Neural progenitor cell (in vitro differentiated cells): ENCODE measurements around the gene SCAMP4. TPM values are rescaled to one million over a fixed set of nuclear protein-coding genes. Genes with fewer than 3 reads are reported as not detected.

Experiments used
- DNase-seq: peaks from one replicate; pipeline ENCODE4 v3.0.0-alpha.2; 2016; ENCODE audit warnings: low spot score
- H2AFZ ChIP-seq: fragments of 200-600 bp; sonication (generic); replicated peaks from 2 replicates; pipeline ENCODE4 v1.6.1; 2016; ENCODE audit warnings: antibody characterized with exemption
- H3F3A ChIP-seq: fragments of 200-600 bp; sonication (generic); 2 replicates; pipeline ENCODE4 v1.6.1; 2016; ENCODE audit warnings: antibody characterized with exemption, low read depth
- H3K27ac ChIP-seq: fragments of 200-600 bp; sonication (generic); 2 replicates; pipeline ENCODE4 v1.5.1; 2016; ENCODE audit warnings: mild to moderate bottlenecking
- H3K27me3 ChIP-seq: fragments of 200-600 bp; sonication (generic); 2 replicates; pipeline ENCODE4 v1.6.1; 2016; ENCODE audit warnings: mild to moderate bottlenecking, moderate library complexity
- H3K36me3 ChIP-seq: fragments of 200-600 bp; sonication (generic); 2 replicates; pipeline ENCODE4 v1.5.1; 2016
- H3K4me1 ChIP-seq: fragments of 200-600 bp; sonication (generic); 2 replicates; pipeline ENCODE4 v1.6.1; 2016; ENCODE audit warnings: mixed run types
- H3K4me2 ChIP-seq: fragments of 200-600 bp; sonication (generic); 2 replicates; pipeline ENCODE4 v1.6.1; 2016
- H3K4me3 ChIP-seq: fragments of 200-600 bp; sonication (generic); 2 replicates; pipeline ENCODE4 v1.5.1; 2016
- H3K79me2 ChIP-seq: fragments of 200-600 bp; sonication (generic); 2 replicates; pipeline ENCODE4 v1.6.1; 2016; ENCODE audit warnings: low read depth
- H3K9ac ChIP-seq: fragments of 200-600 bp; sonication (generic); 2 replicates; pipeline ENCODE4 v1.6.1; 2016
- H3K9me3 ChIP-seq: fragments of 200-600 bp; sonication (generic); 2 replicates; pipeline ENCODE4 v1.5.1; 2016; ENCODE audit warnings: low read depth
- H4K20me1 ChIP-seq: fragments of 200-600 bp; sonication (generic); 2 replicates; pipeline ENCODE4 v1.6.1; 2016; ENCODE audit warnings: low read depth
- H3K27ac Mint-ChIP-seq: 3 replicates; pipeline ENCODE4 v1.8.0; 2021; ENCODE audit warnings: mixed read lengths
- H3K27me3 Mint-ChIP-seq: 2 replicates; pipeline ENCODE4 v1.8.0; 2022; ENCODE audit warnings: low read depth, mild to moderate bottlenecking, inconsistent platforms, moderate library complexity, mixed read lengths; ENCODE audit not compliant: insufficient read depth
- H3K36me3 Mint-ChIP-seq: 3 replicates; pipeline ENCODE4 v1.8.0; 2021; ENCODE audit warnings: mixed read lengths
- H3K4me1 Mint-ChIP-seq: 3 replicates; pipeline ENCODE4 v1.8.0; 2021; ENCODE audit warnings: mixed read lengths
- H3K4me3 Mint-ChIP-seq: 3 replicates; pipeline ENCODE4 v1.8.0; 2021; ENCODE audit warnings: mild to moderate bottlenecking, moderate library complexity, mixed read lengths
- H3K9me3 Mint-ChIP-seq: 3 replicates; pipeline ENCODE4 v1.8.0; 2020; ENCODE audit warnings: mixed read lengths
- EZH2 ChIP-seq: fragments of 200-600 bp; sonication (generic); IDR thresholded peaks from 2 replicates; pipeline ENCODE4 v1.6.1; 2017; ENCODE audit warnings: antibody characterized with exemption, mild to moderate bottlenecking, moderate library complexity
- EZH2phosphoT487 ChIP-seq: fragments of 200-600 bp; sonication (generic); IDR thresholded peaks from 2 replicates; pipeline ENCODE4 v1.6.1; 2017; ENCODE audit warnings: antibody characterized with exemption
- total RNA-seq: library from RNA; depleted of rRNA; stranded (reverse); fragments of >200 nt; gene quantifications from 2 replicates; pipeline ENCODE4 v1.2.3, GENCODE V29; 2015; ENCODE audit warnings: low replicate concordance
- TF ChIP-seq, protein P1 (sequence below): fragments of 200-600 bp; sonication (generic); IDR thresholded peaks from 2 replicates; pipeline ENCODE4 v1.5.1; 2017; ENCODE audit warnings: antibody characterized with exemption, mild to moderate bottlenecking

SCAMP4 gene
- total RNA-seq, 1 donor from 2014 or later: 11.5 TPM

DNA sequence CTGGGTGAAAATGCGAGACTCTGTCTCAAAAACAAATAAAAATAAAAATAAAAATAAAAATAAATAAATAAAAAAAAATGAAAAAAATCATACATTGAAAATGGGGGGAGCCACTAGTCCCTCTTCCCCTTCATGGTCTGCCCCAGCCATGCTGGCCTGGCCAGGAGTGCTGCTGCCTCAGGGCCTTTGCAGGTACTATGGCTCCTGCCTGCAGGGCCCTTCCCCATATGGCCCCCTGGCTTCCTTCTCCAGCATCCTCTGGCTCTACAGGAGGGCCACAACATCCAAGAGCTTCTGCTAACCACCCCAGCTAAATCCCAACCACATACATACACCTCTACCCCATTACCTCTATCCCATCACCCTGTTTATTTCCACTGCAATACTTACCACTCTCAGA, 15.3 kb upstream of the SCAMP4 start:
- H3K9me3 Mint-ChIP-seq: no peaks in the 10 kb centered on the region
- peak overlapping the region; percentile 74 for H3K27ac Mint-ChIP-seq
- Histone ChIP-seq H3K36me3 (no peaks in the 10 kb centered on the region), H3K9me3 (no peaks in the 10 kb centered on the region), H3K27ac (no peak overlapping the region), H3F3A (peaks cover 25% of the 10 kb centered on the region), H3K4me1 (peaks cover 14% of the 10 kb centered on the region), H4K20me1 (peaks cover under 1% of the 10 kb centered on the region), H3K4me3 (no peak overlapping the region), H2AFZ (no peak overlapping the region), H3K27me3 (no peaks in the 10 kb centered on the region), H3K9ac (no peak overlapping the region), H3K4me2 (no peak overlapping the region), H3K79me2 (peaks cover 1% of the 10 kb centered on the region)
- H3K27me3 Mint-ChIP-seq: peaks cover 10% of the 10 kb centered on the region
- no peaks in the 10 kb centered on the region for H3K36me3 Mint-ChIP-seq
- no peak for TF ChIP-seq EZH2
- TF ChIP-seq EZH2phosphoT487: no peak
- TF ChIP-seq, protein P1, sequence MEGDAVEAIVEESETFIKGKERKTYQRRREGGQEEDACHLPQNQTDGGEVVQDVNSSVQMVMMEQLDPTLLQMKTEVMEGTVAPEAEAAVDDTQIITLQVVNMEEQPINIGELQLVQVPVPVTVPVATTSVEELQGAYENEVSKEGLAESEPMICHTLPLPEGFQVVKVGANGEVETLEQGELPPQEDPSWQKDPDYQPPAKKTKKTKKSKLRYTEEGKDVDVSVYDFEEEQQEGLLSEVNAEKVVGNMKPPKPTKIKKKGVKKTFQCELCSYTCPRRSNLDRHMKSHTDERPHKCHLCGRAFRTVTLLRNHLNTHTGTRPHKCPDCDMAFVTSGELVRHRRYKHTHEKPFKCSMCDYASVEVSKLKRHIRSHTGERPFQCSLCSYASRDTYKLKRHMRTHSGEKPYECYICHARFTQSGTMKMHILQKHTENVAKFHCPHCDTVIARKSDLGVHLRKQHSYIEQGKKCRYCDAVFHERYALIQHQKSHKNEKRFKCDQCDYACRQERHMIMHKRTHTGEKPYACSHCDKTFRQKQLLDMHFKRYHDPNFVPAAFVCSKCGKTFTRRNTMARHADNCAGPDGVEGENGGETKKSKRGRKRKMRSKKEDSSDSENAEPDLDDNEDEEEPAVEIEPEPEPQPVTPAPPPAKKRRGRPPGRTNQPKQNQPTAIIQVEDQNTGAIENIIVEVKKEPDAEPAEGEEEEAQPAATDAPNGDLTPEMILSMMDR: no peak
- DNase-seq: no peak
- no peak overlapping the region for H3K4me3 Mint-ChIP-seq
- H3K4me1 Mint-ChIP-seq: peaks cover 10% of the 10 kb centered on the region

DNA sequence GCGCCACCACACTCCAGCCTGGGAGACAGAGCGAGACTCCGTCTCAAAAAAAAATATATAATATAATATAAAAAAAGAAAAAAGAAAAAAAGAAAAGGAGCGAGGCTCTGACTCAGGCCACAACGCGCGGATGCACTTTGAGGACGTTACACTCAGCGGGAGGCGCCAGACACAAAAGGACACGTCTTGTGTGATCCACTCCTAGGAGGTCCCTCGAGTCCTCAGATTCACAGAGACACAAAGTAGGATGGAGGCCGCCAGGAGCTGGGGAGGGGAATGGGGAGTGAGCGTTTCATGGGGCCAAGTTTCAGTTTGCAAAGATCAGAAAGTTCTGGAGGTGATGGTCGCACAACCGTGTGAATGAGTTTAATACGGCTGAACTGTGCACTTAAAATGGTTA, 11.4 kb upstream of the SCAMP4 start:
- Histone ChIP-seq H3K9ac (no peak overlapping the region), H3K27me3 (no peaks in the 10 kb centered on the region), H3K4me2 (no peak overlapping the region), H3K36me3 (no peaks in the 10 kb centered on the region), H3K27ac (no peak overlapping the region), H2AFZ (no peak overlapping the region), H3K4me3 (no peak overlapping the region), H3F3A (no peaks in the 10 kb centered on the region), H3K9me3 (no peaks in the 10 kb centered on the region), H3K79me2 (no peaks in the 10 kb centered on the region), H3K4me1 (no peaks in the 10 kb centered on the region), H4K20me1 (no peaks in the 10 kb centered on the region)
- no peak overlapping the region for H3K27ac Mint-ChIP-seq
- no peaks in the 10 kb centered on the region for H3K36me3 Mint-ChIP-seq
- H3K27me3 Mint-ChIP-seq: no peaks in the 10 kb centered on the region
- no peak overlapping the region for H3K4me3 Mint-ChIP-seq
- TF ChIP-seq EZH2phosphoT487: no peak
- TF ChIP-seq, protein P1: no peak
- no peak for TF ChIP-seq EZH2
- peak; percentile 31 for DNase-seq
- no peaks in the 10 kb centered on the region for H3K9me3 Mint-ChIP-seq
- peaks cover 8% of the 10 kb centered on the region for H3K4me1 Mint-ChIP-seq

DNA sequence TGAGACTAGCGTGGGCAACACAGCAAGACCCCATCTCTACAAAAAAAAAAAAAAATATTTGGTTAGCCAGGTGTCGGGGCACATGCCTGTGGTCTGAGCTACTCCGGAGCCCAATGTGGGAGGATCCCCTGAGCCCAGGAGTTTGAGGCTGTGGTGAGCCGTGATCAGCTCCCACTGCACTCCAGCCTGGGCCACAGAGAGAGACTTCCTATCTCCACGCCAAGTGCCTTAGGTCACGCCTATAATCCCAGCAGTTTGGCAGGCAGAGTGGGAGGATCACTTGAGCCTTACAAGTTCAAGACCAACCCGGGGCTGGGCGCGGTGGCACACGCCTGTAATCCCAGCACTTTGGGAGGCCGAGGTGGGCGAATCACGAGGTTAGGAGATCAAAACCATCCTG, 8.7 kb upstream of the SCAMP4 start:
- no peak overlapping the region for H3K9ac ChIP-seq
- no peaks in the 10 kb centered on the region for H4K20me1 ChIP-seq
- no peak overlapping the region for H3K4me3 ChIP-seq
- no peak overlapping the region for H2AFZ ChIP-seq
- DNase-seq: no peak
- Mint-ChIP-seq H3K4me3 (no peak overlapping the region), H3K9me3 (no peaks in the 10 kb centered on the region), H3K36me3 (no peaks in the 10 kb centered on the region), H3K4me1 (peaks cover 8% of the 10 kb centered on the region), H3K27ac (no peak overlapping the region), H3K27me3 (no peaks in the 10 kb centered on the region)
- H3F3A ChIP-seq: no peaks in the 10 kb centered on the region
- H3K4me2 ChIP-seq: no peak overlapping the region
- no peaks in the 10 kb centered on the region for H3K27me3 ChIP-seq
- H3K79me2 ChIP-seq: no peaks in the 10 kb centered on the region
- TF ChIP-seq EZH2 (no peak), EZH2phosphoT487 (no peak)
- TF ChIP-seq, protein P1: no peak
- no peaks in the 10 kb centered on the region for H3K4me1 ChIP-seq
- no peaks in the 10 kb centered on the region for H3K9me3 ChIP-seq
- H3K27ac ChIP-seq: no peak overlapping the region
- H3K36me3 ChIP-seq: no peaks in the 10 kb centered on the region
